PFSK-1 (cell line): ENCODE measurements around the gene NBEAL2.

Experiments used
- FOXP2 ChIP-seq: optimal IDR thresholded peaks from 2 replicates; pipeline ENCODE3; 2011; ENCODE audit warnings: borderline replicate concordance, control low read depth, inconsistent platforms; ENCODE audit not compliant: insufficient read depth; ENCODE audit errors: extremely low read length, extremely low read depth
- POLR2AphosphoS5 ChIP-seq: IDR thresholded peaks from 2 replicates; pipeline ENCODE4 v1.6.1; 2012; ENCODE audit warnings: low read depth, mild to moderate bottlenecking, control low read depth, low read length, moderate library complexity
- REST ChIP-seq, 2 experiments: IDR thresholded peaks; 2 replicates each; pipeline versions ENCODE4 v1.6.1 to v1.8.0; 2011 to 2012; ENCODE audit warnings: low read depth in 2 of 2, low read length in 2 of 2, control low read depth in 1 of 2, inconsistent platforms in 1 of 2, mild to moderate bottlenecking in 1 of 2, moderate library complexity in 1 of 2; ENCODE audit not compliant: insufficient read depth in 1 of 2
- SIN3A ChIP-seq: IDR thresholded peaks from 2 replicates; pipeline ENCODE4 v1.6.1; 2012; ENCODE audit warnings: mild to moderate bottlenecking, low read length, moderate library complexity, borderline replicate concordance; ENCODE audit not compliant: insufficient read depth
- TAF1 ChIP-seq: IDR thresholded peaks from 2 replicates; pipeline ENCODE4 v1.6.1; 2012; ENCODE audit warnings: low read length, control low read depth, borderline replicate concordance; ENCODE audit not compliant: insufficient read depth

- TF ChIP-seq POLR2AphosphoS5: no peak
- no peak for TF ChIP-seq SIN3A
- TF ChIP-seq REST (IDR thresholded peaks at IDR 0.05; ENCODE audit: insufficient read depth in 1 of 2, low read depth in 2 of 2, low read length in 2 of 2): no peak
- no peak for TF ChIP-seq TAF1
- TF ChIP-seq FOXP2: no peak
These were observed 562 bp downstream of the NBEAL2 start for GRCh38 chr3:46979958-46980497.
